T-cell (primary cell): Measurements from ENCODE around the gene RWDD3. TPM values are rescaled to one million over a fixed set of nuclear protein-coding genes. Genes with fewer than 3 reads are reported as not detected.

Experiments
- ATAC-seq, 4 experiments: fragments of 200-7000 bp in 3 of 4; fragments of 150-1000 bp in 1 of 4; cut with Tn5 transposase; replicated peaks in 1 of 4; 1 replicate in 3 of 4; 2 replicates in 1 of 4; pipeline ENCODE4 v1.10.0; 2021; ENCODE audit warnings: moderate library complexity in 3 of 4, mild to moderate bottlenecking in 2 of 4, moderate number of reproducible peaks in 1 of 4
- CTCF ChIA-PET, 2 donors: fragments of 300-600 bp; sonication (Branson Sonifier 250); formaldehyde crosslinking; loops; one replicate each; lab custom pipeline; 2022; ENCODE audit warnings: antibody characterized with exemption in 2 of 2; lab: Charles Lee
- POLR2A ChIA-PET, 2 donors: fragments of 300-600 bp; sonication (Branson Sonifier 250); formaldehyde crosslinking; loops; one replicate each; lab custom pipeline; 2022; ENCODE audit warnings: antibody characterized with exemption in 2 of 2; lab: Charles Lee
- DNase-seq, 35 experiments: peaks; one replicate each; pipeline versions ENCODE4 v3.0.0 to v3.0.0-alpha.2; 2013 to 2023
- H3K27ac ChIP-seq: one replicate; pipeline ENCODE4 v1.5.1; 2013; ENCODE audit warnings: low read length
- H3K27me3 ChIP-seq, 2 experiments: replicated peaks in 1 of 2; 1 replicate in 1 of 2; 2 replicates in 1 of 2; pipeline versions ENCODE4 v1.6.1 to v1.7.0; 2013; ENCODE audit warnings: low read length in 1 of 2, mixed read lengths in 1 of 2; ENCODE audit not compliant: control insufficient read depth in 2 of 2, insufficient read depth in 2 of 2; ENCODE audit errors: extremely low read depth in 1 of 2
- H3K36me3 ChIP-seq, 2 donors: 1 replicate in 1 of 2; 2 replicates in 1 of 2; pipeline versions ENCODE4 v1.6.1 to v1.7.0; 2013; ENCODE audit warnings: low read length in 1 of 2; ENCODE audit not compliant: control insufficient read depth in 2 of 2, insufficient read depth in 1 of 2; ENCODE audit errors: extremely low read depth in 1 of 2
- H3K4me1 ChIP-seq, 2 experiments: 1 replicate in 1 of 2; 2 replicates in 1 of 2; pipeline versions ENCODE4 v1.6.1 to v1.7.0; 2013; ENCODE audit warnings: low read length in 2 of 2, mixed read lengths in 1 of 2; ENCODE audit not compliant: insufficient read depth in 2 of 2, control insufficient read depth in 1 of 2; ENCODE audit errors: extremely low read depth in 1 of 2
- H3K4me3 ChIP-seq, 2 donors: 1 replicate in 1 of 2; 2 replicates in 1 of 2; pipeline versions ENCODE4 v1.5.1 to v1.7.0; 2013; ENCODE audit warnings: mild to moderate bottlenecking in 2 of 2, low read length in 1 of 2, moderate library complexity in 1 of 2; ENCODE audit not compliant: control insufficient read depth in 1 of 2; ENCODE audit errors: extremely low read depth in 1 of 2
- H3K9me3 ChIP-seq: 2 replicates; pipeline ENCODE4 v1.7.0; 2013
- H3K27ac Mint-ChIP-seq, 2 donors: one replicate each; pipeline ENCODE4 v1.8.0; 2020 to 2021; ENCODE audit warnings: mild to moderate bottlenecking in 2 of 2, mixed read lengths in 2 of 2
- H3K27me3 Mint-ChIP-seq, 2 donors: one replicate each; pipeline ENCODE4 v1.8.0; 2021 to 2022; ENCODE audit warnings: mixed read lengths in 2 of 2
- H3K36me3 Mint-ChIP-seq: one replicate; pipeline ENCODE4 v1.8.0; 2021; ENCODE audit warnings: mixed read lengths
- H3K4me1 Mint-ChIP-seq, 3 donors: one replicate each; pipeline ENCODE4 v1.8.0; 2020 to 2022; ENCODE audit warnings: mixed read lengths in 3 of 3, mild to moderate bottlenecking in 1 of 3
- H3K4me3 Mint-ChIP-seq, 3 donors: one replicate each; pipeline ENCODE4 v1.8.0; 2020 to 2022; ENCODE audit warnings: mild to moderate bottlenecking in 3 of 3, mixed read lengths in 3 of 3, moderate library complexity in 3 of 3
- H3K9me3 Mint-ChIP-seq, 3 donors: one replicate each; pipeline ENCODE4 v1.8.0; 2020 to 2022; ENCODE audit warnings: mixed read lengths in 3 of 3
- WGBS: methylation state at CpG from one replicate; pipeline ENCODE4 v1.1.5; 2013; ENCODE audit warnings: missing lambda C conversion rate; ENCODE audit not compliant: insufficient coverage; 5-methylcytosine and 5-hydroxymethylcytosine counted together
- total RNA-seq, 35 experiments: library from RNA in 6 of 35; stranded (reverse) in 6 of 35; fragments of 120-200 nt in 1 of 35; gene quantifications; one replicate each; pipeline versions ENCODE4 v1.2.1 to v1.2.4 and lab custom pipeline; 2013 to 2026

The RWDD3 gene
- total RNA-seq, 5 donors from 2014 or later (not counting 1 experiment from before 2014, with no cell fraction given) = 16.7 to 23.4 (median 21.6) TPM

GRCh38 chr1:95284420-95284819 lies 50.4 kb downstream of the RWDD3 start:
- WGBS = no CpG with 5 or more reads among the region's 2 CpGs
- POLR2A ChIA-PET = no interaction called here
- no peaks in the 10 kb centered on the region for H3K4me1 ChIP-seq
- no peak overlapping the region for H3K4me3 ChIP-seq
- ATAC-seq (no peak), DNase-seq (no peak)
- Mint-ChIP-seq H3K4me3 (no peak overlapping the region), H3K36me3 (no peaks in the 10 kb centered on the region), H3K27me3 (peaks cover 1 to 5% of the 10 kb centered on the region in 2 donors), H3K4me1 (no peaks in the 10 kb centered on the region), H3K9me3 (no peaks in the 10 kb centered on the region), H3K27ac (no peak overlapping the region)
- no peaks in the 10 kb centered on the region for H3K27me3 ChIP-seq
- H3K27ac ChIP-seq = no peak overlapping the region
- H3K36me3 ChIP-seq = no peaks in the 10 kb centered on the region
- H3K9me3 ChIP-seq = no peaks in the 10 kb centered on the region
- CTCF ChIA-PET = no interaction called here

- Mint-ChIP-seq H3K4me3 (no peak overlapping the region), H3K27me3 (peaks cover 0 to 3% of the 10 kb centered on the region in 2 donors), H3K36me3 (no peaks in the 10 kb centered on the region), H3K9me3 (no peaks in the 10 kb centered on the region), H3K4me1 (no peaks in the 10 kb centered on the region), H3K27ac (no peak overlapping the region)
- no peak overlapping the region for H3K27ac ChIP-seq
- no peaks in the 10 kb centered on the region for H3K4me1 ChIP-seq
- H3K27me3 ChIP-seq = no peaks in the 10 kb centered on the region
- CTCF ChIA-PET = no interaction called here
- DNase-seq (no peak), ATAC-seq (no peak)
- POLR2A ChIA-PET = no interaction called here
- H3K9me3 ChIP-seq = no peaks in the 10 kb centered on the region
- H3K36me3 ChIP-seq = no peaks in the 10 kb centered on the region
- WGBS = 83% methylated on average over 4 of the region's 5 CpGs
- no peak overlapping the region for H3K4me3 ChIP-seq
Measured at GRCh38 chr1:95286479-95286878, 52.5 kb downstream of the RWDD3 start.

- Mint-ChIP-seq H3K36me3 (no peaks in the 10 kb centered on the region), H3K9me3 (no peaks in the 10 kb centered on the region), H3K27me3 (peaks cover 0 to 3% of the 10 kb centered on the region in 2 donors), H3K4me3 (no peak overlapping the region), H3K27ac (no peak overlapping the region), H3K4me1 (no peaks in the 10 kb centered on the region)
- ChIA-PET POLR2A (no interaction called here), CTCF (no interaction called here)
- DNase-seq (no peak), ATAC-seq (no peak)
- no peaks in the 10 kb centered on the region for H3K4me1 ChIP-seq
- H3K4me3 ChIP-seq = no peak overlapping the region
- H3K9me3 ChIP-seq = no peaks in the 10 kb centered on the region
- 83% methylated on average over 1 of the region's 2 CpGs for WGBS
- H3K27ac ChIP-seq = no peak overlapping the region
- H3K27me3 ChIP-seq = no peaks in the 10 kb centered on the region
- H3K36me3 ChIP-seq = no peaks in the 10 kb centered on the region
Measured at GRCh38 chr1:95287081-95287480, 53.1 kb downstream of the RWDD3 start.

GRCh38 chr1:95287825-95288224 lies 53.8 kb downstream of the RWDD3 start:
- H3K27ac ChIP-seq = no peak overlapping the region
- H3K27me3 Mint-ChIP-seq = peaks cover 0 to 3% of the 10 kb centered on the region in 2 donors
- DNase-seq (no peak), ATAC-seq (no peak)
- ChIA-PET POLR2A (no interaction called here), CTCF (no interaction called here)
- no peaks in the 10 kb centered on the region for H3K4me1 Mint-ChIP-seq
- no peak overlapping the region for H3K4me3 Mint-ChIP-seq
- no peaks in the 10 kb centered on the region for H3K4me1 ChIP-seq
- H3K36me3 ChIP-seq = no peaks in the 10 kb centered on the region
- WGBS = 100% methylated on average over 1 of the region's 2 CpGs
- no peaks in the 10 kb centered on the region for H3K27me3 ChIP-seq
- no peak overlapping the region for H3K27ac Mint-ChIP-seq
- H3K36me3 Mint-ChIP-seq = no peaks in the 10 kb centered on the region
- H3K9me3 ChIP-seq = no peaks in the 10 kb centered on the region
- H3K9me3 Mint-ChIP-seq = no peaks in the 10 kb centered on the region
- no peak overlapping the region for H3K4me3 ChIP-seq

Other genes starting within 250 kb of the RWDD3 start
- gene ALG14, start 161.3 kb upstream of the RWDD3 start, total RNA-seq = 1 to 10 TPM in 4 of 5 donors, under 1 TPM in 1; 0.40 to 2.3 (median 1.7) TPM
- gene TLCD4, start 116.9 kb upstream of the RWDD3 start, total RNA-seq = under 1 TPM; 0.09 to 0.22 (median 0.12) TPM